Cardiac muscle cell (in vitro differentiated cells and primary cell): Measurements from ENCODE around the gene RAB3C. TPM values are rescaled to one million over a fixed set of nuclear protein-coding genes. Genes with fewer than 3 reads are reported as not detected.
"Not testable (repeated sequence)": the region's sequence is repeated elsewhere in the genome, so short reads cannot be mapped to it uniquely, and the experiment has no call there.

Experiments
- DNase-seq, 2 donors: peaks; one replicate each; pipeline versions ENCODE4 v3.0.0 to v3.0.0-alpha.2; 2010 to 2017; ENCODE audit warnings: low read depth in 1 of 2, low spot score in 1 of 2
- H3K27ac ChIP-seq: fragments of 200-600 bp; sonication (generic); 2 replicates; pipeline ENCODE4 v1.5.1; 2016
- H3K27me3 ChIP-seq: fragments of 200-600 bp; sonication (generic); 2 replicates; pipeline ENCODE4 v1.6.0; 2016; ENCODE audit warnings: control low read depth
- H3K36me3 ChIP-seq: fragments of 200-600 bp; sonication (generic); 2 replicates; pipeline ENCODE4 v1.5.1; 2016; ENCODE audit warnings: control low read depth
- H3K4me1 ChIP-seq: fragments of 200-600 bp; sonication (generic); 2 replicates; pipeline ENCODE4 v1.8.1; 2017; ENCODE audit warnings: low read depth, mild to moderate bottlenecking, mixed run types
- H3K4me3 ChIP-seq: fragments of 200-600 bp; sonication (generic); 2 replicates; pipeline ENCODE4 v1.5.1; 2016; ENCODE audit warnings: mild to moderate bottlenecking
- H3K9me3 ChIP-seq: fragments of 200-600 bp; sonication (generic); 2 replicates; pipeline ENCODE4 v1.5.1; 2017; ENCODE audit warnings: low read depth, mild to moderate bottlenecking, control low read depth
- polyA plus RNA-seq: library from polyadenylated mRNA; unstranded; fragments of >200 nt; fragmentation: Nextera tagmentation; extraction: Ambion mirVana; gene quantifications from 2 replicates; pipeline ENCODE4 v1.2.1, GENCODE V29; 2016
- total RNA-seq: library from RNA; depleted of rRNA; stranded (reverse); fragments of >200 nt; gene quantifications from 2 replicates; pipeline ENCODE4 v1.2.3, GENCODE V29; 2016
- TF ChIP-seq, protein P1 (sequence below): IDR thresholded peaks from 2 replicates; pipeline ENCODE4 v1.5.1; 2012; ENCODE audit warnings: low read depth, mild to moderate bottlenecking, low read length

Gene RAB3C
- total and polyA plus RNA-seq, 2 experiments from 2014 or later, result 0.69 to 1.1 TPM

GRCh38 chr5:58545912-58546311 is 37.0 kb upstream of the RAB3C start:
- H3K4me1 ChIP-seq, result no peaks in the 10 kb centered on the region
- TF ChIP-seq, protein P1, sequence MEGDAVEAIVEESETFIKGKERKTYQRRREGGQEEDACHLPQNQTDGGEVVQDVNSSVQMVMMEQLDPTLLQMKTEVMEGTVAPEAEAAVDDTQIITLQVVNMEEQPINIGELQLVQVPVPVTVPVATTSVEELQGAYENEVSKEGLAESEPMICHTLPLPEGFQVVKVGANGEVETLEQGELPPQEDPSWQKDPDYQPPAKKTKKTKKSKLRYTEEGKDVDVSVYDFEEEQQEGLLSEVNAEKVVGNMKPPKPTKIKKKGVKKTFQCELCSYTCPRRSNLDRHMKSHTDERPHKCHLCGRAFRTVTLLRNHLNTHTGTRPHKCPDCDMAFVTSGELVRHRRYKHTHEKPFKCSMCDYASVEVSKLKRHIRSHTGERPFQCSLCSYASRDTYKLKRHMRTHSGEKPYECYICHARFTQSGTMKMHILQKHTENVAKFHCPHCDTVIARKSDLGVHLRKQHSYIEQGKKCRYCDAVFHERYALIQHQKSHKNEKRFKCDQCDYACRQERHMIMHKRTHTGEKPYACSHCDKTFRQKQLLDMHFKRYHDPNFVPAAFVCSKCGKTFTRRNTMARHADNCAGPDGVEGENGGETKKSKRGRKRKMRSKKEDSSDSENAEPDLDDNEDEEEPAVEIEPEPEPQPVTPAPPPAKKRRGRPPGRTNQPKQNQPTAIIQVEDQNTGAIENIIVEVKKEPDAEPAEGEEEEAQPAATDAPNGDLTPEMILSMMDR, result no peak
- no peaks in the 10 kb centered on the region for H3K36me3 ChIP-seq
- H3K27me3 ChIP-seq, result no peaks in the 10 kb centered on the region
- H3K27ac ChIP-seq, result no peak overlapping the region
- H3K4me3 ChIP-seq, result no peak overlapping the region
- no peaks in the 10 kb centered on the region for H3K9me3 ChIP-seq
- no peak for DNase-seq

- H3K27ac ChIP-seq, result no peak overlapping the region
- no peak for DNase-seq
Measured at GRCh38 chr5:58548068-58548467, 34.8 kb upstream of the RAB3C start.

DNA sequence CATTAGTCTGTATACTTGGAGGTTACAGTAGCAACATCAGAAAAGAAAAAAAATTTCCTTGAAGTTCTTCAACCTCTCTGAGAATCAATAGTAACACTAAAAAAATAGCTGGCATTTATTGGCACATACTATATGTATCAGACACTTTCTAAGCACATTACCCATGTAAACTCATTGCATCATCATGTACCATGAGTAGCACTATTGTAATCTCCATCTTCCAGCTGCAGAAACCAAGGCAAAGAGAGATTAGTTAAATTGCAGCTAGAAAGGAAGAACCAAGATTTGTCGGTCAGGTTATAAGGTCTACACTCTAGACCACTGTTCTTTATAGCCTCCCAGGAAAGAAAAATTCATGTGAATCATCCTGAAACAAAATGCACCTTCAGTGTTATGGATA is 31.4 kb upstream of the RAB3C start:
- H3K4me1 ChIP-seq, result no peaks in the 10 kb centered on the region
- no peaks in the 10 kb centered on the region for H3K9me3 ChIP-seq
- DNase-seq, result no peak
- TF ChIP-seq, protein P1, result no peak
- H3K27ac ChIP-seq, result no peak overlapping the region
- H3K27me3 ChIP-seq, result no peaks in the 10 kb centered on the region
- no peaks in the 10 kb centered on the region for H3K36me3 ChIP-seq
- no peak overlapping the region for H3K4me3 ChIP-seq

More at GRCh38 chr5:58548068-58548467, 34.8 kb upstream of the RAB3C start:
- Histone ChIP-seq H3K27me3 (no peaks in the 10 kb centered on the region), H3K4me1 (no peaks in the 10 kb centered on the region), H3K36me3 (no peaks in the 10 kb centered on the region), H3K9me3 (no peaks in the 10 kb centered on the region), H3K4me3 (no peak overlapping the region)
- TF ChIP-seq, protein P1, result no peak

- H3K36me3 ChIP-seq, H3K27me3 ChIP-seq, H3K4me3 ChIP-seq, H3K9me3 ChIP-seq, H3K27ac ChIP-seq, H3K4me1 ChIP-seq, DNase-seq: not testable (repeated sequence)
Measured at GRCh38 chr5:58557665-58558338, 25.1 kb upstream of the RAB3C start.

DNA sequence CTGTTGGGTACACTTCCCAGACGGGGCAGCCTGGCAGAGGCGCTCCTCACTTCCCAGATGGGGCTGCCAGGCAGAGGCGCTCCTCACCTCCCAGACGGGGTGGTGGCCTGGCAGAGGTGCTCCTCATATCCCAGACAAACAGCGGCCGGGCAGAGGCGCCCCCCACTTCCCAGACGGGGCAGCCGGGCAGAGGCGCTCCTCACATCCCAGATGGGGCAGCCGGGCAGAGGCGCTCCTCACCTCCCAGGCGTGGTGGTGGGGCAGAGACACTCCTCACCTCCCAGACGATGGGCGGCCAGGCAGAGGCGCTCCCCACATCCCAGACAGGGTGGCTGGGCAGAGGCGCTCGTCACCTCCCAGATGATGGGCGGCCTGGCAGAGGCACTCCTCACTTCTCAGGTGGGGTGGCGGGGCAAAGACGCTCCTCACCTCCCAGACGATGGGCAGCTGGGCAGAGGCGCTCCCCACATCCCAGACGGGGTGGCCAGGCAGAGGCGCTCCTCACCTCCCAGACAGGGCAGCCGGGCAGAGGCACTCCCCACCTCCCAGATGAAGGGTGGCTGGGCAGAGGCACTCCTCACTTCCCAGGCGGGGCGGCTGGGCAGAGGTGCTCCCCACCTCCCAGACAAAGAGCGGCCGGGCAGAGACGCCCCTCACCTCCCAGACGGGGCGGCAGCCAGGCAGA is 19.7 kb upstream of the RAB3C start:
- not testable (repeated sequence) for H3K4me3 ChIP-seq, H3K36me3 ChIP-seq, H3K9me3 ChIP-seq, H3K27me3 ChIP-seq, H3K4me1 ChIP-seq, H3K27ac ChIP-seq, DNase-seq

DNA sequence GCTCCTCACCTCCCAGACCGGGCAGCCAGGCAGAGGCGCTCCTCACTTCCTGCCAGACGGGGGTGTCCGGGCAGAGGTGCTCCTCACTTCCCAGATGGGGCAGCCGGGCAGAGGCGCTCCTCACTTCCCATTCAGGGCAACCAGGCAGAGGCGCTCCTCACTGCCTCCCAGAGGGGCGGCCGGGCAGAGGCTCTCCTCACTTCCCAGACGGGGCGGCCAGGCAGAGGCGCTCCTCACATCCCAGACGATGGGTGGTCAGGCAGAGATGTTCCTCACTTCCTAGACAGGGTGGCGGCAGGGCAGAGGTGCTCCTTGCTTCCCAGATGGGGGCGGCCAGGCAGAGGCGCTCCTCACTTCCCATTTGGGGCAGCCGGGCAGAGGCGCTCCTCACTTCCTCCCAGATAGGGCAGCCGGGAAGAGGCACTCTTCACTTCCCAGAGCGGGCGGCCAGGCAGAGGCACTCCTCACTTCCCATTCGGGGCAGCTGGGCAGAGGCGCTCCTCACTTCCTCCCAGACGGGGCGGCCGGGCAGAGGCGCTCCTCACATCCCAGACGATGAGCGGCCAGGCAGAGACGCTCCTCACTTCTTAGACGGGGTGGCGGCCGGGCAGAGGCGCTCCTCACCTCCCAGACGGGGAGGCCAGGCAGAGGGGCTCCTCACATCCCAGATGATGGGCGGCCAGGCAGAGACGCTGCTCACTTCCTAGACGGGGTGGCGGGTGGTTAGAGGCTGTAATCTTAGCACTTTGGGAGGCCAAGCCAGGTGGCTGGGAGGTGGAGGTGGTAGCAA is 18.6 kb upstream of the RAB3C start:
- not testable (repeated sequence) for H3K4me1 ChIP-seq, DNase-seq

DNA sequence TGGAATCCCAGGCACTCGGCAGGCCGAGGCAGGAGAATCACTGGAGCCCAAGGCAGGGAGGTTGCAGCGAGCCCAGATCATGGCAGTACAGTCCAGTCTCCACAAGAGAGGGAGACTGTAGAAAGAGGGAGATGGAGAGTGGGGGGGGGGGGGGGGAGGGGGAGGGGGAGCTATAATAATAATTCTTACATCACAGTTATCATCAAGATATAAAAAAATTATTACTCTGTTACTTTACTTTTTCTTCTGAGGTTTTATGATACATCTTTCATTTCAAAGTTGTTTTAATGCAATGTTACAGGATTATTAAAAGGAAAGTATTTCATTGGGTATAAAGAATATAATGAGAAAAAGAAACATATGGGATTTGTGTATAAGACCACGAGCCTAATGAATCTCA is 17.8 kb upstream of the RAB3C start:
- H3K27ac ChIP-seq, result no peak overlapping the region
- no peaks in the 10 kb centered on the region for H3K27me3 ChIP-seq
- no peaks in the 10 kb centered on the region for H3K4me1 ChIP-seq
- TF ChIP-seq, protein P1, result no peak
- no peak overlapping the region for H3K4me3 ChIP-seq
- no peaks in the 10 kb centered on the region for H3K9me3 ChIP-seq
- no peak for DNase-seq
- H3K36me3 ChIP-seq, result no peaks in the 10 kb centered on the region

More for the DNA sequence above, 18.6 kb upstream of the RAB3C start:
- H3K9me3 ChIP-seq, H3K36me3 ChIP-seq, H3K27me3 ChIP-seq, H3K4me3 ChIP-seq, H3K27ac ChIP-seq: not testable (repeated sequence)
